SK-N-SH (cell line): ENCODE measurements around the gene BCL11B.

ENCODE experiments used
- CTCF ChIP-seq: fragments of 200-600 bp; sonication (generic); IDR thresholded peaks from 2 replicates; pipeline ENCODE4 v1.6.1; 2017; ENCODE audit warnings: antibody characterized with exemption, mild to moderate bottlenecking, moderate library complexity
- RAD21 ChIP-seq: IDR thresholded peaks from 2 replicates; pipeline ENCODE4 v1.6.1; 2012; ENCODE audit warnings: mild to moderate bottlenecking, low read length
- SMC3 ChIP-seq: IDR thresholded peaks from 2 replicates; pipeline ENCODE4 v1.6.1; 2012; ENCODE audit warnings: low read depth, low read length, improper control_type of control experiment
- TAF1 ChIP-seq: IDR thresholded peaks from 2 replicates; pipeline ENCODE4 v1.6.1; 2012; ENCODE audit warnings: low read depth, mild to moderate bottlenecking, low read length, moderate library complexity, borderline replicate concordance
- TF ChIP-seq, protein P1 (sequence below): fragments of 150-350 bp; IDR thresholded peaks from 2 replicates; pipeline ENCODE4 v1.6.1; 2016; ENCODE audit warnings: mild to moderate bottlenecking, low read depth, low read length

DNA sequence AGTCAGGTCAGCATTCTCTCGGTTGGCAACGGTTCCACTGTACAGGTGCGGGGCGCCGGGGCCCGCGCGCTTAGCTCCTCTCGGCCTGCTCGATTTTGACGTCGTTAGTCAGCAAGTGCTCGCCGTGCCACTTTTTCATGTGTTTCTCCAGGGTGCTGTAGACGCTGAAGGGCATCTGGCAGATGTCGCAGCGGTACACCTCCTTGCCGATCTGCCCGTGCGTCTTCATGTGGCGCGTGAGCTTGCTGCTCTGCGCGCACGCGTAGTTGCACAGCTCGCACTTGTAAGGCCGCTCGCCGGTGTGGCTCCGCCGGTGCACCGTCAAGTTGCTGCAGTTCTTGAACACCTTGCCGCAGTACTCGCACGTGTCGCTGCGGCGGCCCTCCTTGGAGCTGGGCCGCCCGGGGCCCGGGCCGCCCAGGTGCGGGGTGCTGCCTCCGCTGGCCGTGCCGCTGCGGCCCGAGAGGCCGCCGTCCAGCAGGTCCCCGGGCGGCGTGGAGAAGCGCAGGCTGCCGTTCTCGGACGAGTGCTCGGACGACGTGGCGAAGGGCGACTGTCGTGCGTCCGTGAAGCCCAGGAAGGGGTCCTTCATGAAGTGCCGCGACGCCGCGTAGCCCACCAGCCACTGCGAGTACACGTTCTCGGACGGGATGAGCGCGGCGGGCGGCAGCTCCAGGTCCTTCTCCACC, 97.8 kb downstream of the BCL11B start:
- no peak for TF ChIP-seq CTCF
- TF ChIP-seq, protein P1, sequence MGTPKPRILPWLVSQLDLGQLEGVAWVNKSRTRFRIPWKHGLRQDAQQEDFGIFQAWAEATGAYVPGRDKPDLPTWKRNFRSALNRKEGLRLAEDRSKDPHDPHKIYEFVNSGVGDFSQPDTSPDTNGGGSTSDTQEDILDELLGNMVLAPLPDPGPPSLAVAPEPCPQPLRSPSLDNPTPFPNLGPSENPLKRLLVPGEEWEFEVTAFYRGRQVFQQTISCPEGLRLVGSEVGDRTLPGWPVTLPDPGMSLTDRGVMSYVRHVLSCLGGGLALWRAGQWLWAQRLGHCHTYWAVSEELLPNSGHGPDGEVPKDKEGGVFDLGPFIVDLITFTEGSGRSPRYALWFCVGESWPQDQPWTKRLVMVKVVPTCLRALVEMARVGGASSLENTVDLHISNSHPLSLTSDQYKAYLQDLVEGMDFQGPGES, result no peak
- no peak for TF ChIP-seq TAF1
- TF ChIP-seq RAD21, result no peak
- TF ChIP-seq SMC3, result no peak
